HG02870 (cell line): ENCODE measurements around the gene ALG1L2.
"Not testable (repeated sequence)": the region's sequence is repeated elsewhere in the genome, so short reads cannot be mapped to it uniquely, and the experiment has no call there.

Experiments used
- ATAC-seq: cut with Tn5 transposase; IDR thresholded peaks from one replicate; pipeline ENCODE4 v1.9.1; 2021; ENCODE audit warnings: mild to moderate bottlenecking, moderate library complexity; ENCODE audit not compliant: unreplicated experiment

ALG1L2 gene

DNA sequence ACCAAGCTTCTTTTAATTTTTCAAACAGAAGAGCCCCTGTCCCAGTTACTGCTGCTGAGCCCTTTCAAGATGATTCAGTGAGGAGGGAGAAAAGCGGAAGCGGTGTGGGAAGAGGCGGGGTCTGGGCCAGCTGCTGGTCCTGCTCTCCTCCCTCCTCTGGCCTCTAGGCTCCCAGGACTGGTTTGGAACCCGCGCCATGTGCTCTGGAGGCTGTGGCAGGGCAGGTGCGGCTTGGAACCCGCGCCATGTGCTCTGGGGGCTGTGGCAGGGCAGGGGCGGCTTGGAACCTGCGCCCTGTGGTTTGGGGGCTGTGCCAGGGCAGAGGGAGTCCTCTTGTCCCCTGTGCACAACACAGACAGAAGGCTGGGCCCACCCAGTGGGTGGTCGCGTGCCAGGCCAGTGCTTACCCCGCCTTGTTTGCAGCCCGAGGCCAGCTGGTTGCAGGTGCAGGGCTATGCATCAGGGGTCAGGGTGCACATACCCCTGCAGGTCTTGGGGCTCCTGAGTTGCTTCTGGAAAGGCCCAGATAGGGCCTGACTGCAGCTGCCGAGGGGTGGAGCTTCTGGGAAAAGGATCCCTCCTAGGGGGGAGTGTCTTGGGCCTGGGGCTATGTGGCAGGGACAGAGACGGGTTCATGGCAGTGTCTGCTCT is 12.2 kb downstream of the ALG1L2 start:
- ATAC-seq: no peak

DNA sequence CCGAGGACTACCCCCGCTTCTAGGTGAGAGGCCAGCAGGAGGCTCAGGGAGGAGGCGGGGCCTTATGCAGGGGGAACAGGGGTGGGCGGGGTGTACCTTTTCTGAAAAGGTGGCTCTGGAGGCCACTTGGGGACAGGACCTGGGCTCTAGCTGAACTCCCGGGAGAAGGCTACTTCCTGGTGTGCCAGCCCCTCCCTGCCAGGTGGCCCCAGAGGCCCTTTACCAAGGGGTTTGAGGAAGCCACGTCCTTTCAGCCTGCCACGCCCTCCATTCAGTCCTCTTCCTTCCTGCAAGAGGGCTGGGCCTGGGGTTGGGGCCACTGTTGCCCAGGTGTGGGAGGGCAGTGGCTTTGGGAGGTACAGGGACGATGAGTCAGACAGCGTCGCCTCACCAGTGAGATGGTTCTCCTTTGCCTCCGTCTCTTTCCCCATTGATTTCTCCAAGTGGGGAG is 12.9 kb downstream of the ALG1L2 start:
- not testable (repeated sequence) for ATAC-seq

DNA sequence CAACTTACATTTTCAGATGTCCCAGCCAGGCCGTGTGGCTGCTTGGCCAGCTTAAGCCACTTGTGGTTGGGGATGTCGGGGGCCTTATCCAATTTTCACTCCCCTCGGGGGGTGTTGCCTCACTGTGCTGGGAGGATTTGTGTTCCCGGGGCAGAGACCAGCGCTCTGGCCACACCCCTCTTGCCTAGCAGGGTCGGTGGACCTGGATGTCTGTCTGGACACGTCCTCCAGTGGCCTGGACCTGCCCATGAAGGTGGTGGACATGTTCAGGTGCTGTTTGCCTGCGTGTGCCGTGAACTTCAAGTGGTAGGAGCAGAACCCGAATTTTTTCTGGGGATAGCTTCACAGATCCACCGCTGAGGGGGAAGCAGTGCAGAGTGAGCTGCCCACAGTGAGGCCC is 14.2 kb downstream of the ALG1L2 start:
- not testable (repeated sequence) for ATAC-seq

DNA sequence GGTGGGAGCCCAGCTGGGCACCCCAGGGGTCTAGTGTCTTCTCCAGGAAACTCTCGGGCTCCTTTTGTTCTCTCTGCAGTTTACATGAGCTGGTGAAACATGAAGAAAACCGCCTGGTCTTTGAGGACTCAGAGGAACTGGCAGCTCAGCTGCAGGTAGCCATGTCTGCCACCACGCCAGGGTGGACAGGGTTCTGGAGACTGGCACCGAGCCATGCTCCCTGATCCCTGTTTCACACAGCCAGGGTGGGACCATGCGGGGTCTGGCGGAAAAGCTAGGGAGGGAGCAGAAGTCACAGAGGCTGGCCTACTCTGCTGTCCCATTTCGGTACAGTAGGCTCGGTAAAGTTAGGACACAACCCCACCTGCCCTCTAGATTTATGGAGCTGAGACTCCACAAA is 15.5 kb downstream of the ALG1L2 start:
- not testable (repeated sequence) for ATAC-seq

DNA sequence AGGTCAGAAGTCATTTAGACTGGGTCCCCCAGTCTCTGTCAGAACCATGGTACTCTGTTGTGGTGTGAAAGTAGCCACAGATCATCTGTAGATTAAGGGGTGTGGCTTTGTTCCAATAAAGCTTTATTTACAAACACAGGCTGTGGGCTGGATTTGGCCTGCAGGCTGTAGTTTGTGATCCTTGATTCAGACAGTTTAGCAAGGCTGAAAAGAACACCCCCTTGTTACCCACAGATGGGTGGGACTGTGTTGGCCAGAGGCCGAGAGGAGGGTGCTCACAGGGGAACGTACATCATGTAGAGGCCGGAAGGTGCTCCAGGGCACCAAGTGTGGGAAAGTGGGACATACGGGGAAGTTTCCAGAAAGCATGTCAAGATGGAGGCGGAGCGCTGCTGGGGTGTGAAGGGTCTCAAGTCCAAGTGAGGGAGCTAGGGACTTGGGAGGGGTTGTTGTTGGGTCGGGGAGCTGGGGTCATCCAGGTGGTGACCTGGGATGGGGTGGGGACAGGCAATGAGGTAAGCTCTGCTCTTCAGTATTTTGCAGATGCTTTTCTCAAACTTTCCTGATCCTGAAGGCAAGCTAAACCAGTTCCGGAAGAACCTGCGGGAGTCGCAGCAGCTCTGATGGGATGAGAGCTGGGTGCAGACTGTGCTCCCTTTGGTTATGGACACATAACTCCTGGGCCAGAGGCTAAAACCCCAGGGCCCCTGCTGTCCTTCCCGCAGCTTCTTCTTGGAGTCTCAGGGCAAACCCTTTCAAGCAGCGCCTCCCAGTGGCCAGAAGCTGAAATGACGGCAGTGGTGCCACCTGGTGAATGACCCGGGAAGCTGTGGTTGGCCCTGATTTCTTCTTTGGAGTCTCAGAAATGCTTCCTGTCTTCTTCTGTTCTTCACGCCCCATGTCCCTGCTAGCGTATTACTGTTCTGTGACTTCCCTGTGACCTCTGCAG is 16.3 kb downstream of the ALG1L2 start:
- not testable (repeated sequence) for ATAC-seq

DNA sequence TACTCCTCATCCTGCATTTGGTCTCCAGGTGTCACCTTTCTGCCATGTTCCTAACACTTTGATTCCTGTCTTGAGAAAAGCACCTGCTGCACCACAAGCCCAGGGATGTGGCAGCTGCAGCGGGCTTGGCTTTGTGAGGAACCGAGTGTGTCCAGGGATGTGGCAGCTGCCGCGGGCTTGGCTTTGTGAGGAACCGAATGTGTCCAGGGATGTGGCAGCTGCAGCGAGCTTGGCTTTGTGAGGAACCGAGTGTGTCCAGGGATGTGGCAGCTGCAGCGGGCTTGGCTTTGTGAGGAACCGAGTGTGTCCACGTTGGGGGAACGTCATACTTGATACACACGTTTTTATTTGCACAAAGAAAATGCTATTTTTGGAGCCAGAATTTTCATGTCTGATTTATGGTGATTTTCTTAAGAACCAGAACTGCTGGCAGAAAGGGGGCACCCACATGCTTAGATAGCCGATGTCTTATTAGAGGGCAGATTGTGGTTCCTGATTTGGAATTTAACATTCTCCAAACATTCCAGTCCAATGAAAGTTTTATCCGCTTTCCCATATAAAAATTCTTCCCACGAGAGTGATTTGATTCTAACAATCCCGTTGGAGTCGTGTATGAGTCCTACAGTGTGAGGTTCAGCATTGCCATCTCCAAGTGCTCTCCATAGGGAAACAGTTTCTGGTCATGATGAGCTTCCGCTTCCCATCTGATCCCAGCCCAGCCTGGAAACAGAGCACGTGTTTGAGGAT is 17.2 kb downstream of the ALG1L2 start:
- not testable (repeated sequence) for ATAC-seq

DNA sequence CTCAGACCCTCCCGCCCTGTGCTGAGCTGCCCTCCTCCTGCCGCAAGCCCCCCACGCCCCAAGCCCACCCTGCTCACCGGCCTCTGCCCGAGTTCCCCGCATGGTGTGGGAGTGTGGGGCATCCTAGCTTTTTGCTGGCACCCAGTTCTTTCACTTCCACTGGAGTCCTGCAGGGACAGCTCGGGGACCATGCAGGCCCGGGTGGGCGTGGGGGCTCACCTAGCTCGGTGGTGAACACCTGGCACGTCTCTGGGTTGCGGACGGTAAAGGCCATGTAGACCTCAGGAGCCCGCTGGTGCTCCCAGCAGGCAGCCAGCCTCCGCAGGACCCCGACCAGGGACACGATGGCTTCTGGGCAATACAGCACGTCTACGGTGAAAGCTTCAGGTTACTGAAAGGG is 20.9 kb downstream of the ALG1L2 start:
- not testable (repeated sequence) for ATAC-seq

DNA sequence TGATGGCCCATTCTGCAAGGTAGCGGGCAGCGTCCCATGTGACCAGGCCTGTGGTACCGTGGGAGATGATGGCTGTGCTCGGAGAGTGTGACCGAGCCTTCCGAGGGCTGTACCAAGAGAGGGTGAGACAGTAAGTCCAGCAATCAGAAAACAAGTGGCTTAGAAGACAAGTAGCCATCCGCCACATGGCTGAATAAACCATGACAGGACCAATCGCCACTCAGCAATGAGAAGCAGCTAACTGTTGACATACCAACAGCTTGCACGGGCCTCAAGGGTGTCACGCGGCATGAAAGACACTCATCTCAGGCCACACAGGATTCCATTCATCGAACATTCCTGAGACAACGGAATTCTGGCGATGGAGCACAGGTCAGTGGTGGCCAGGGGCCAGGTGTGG is 22.6 kb downstream of the ALG1L2 start:
- ATAC-seq: not testable (repeated sequence)

DNA sequence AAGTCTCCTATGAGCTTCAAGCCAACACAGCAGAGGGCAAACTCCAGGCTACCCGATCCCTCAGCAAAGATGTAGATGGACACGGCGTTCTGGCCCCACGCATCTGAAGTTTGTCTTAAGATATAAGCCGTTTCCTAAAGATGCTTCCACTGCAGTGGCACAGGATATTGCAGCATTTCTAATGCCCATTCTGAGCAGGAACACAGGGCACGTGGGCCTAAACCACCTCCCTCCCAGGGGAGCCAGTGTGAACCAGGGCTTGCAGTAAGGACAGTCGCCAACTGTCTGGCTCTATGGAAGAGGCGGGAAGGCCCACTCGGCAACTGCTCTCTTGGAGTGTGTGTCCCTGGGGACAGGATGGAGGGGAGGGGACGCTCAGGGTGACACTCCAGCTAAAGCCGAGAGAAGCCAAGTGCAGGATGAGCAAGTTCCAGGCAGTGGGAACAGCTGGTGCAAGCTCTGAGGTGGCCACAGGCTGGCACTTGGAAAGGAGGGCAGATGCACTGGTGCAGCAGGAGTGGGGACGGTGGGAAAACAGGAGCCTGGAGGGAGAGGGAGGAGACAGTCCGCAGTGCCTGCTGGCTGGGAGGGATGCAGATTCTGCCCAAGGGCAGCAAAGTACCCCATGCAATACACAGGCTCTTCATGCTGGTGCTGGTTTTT is 25.8 kb downstream of the ALG1L2 start:
- ATAC-seq: not testable (repeated sequence)

DNA sequence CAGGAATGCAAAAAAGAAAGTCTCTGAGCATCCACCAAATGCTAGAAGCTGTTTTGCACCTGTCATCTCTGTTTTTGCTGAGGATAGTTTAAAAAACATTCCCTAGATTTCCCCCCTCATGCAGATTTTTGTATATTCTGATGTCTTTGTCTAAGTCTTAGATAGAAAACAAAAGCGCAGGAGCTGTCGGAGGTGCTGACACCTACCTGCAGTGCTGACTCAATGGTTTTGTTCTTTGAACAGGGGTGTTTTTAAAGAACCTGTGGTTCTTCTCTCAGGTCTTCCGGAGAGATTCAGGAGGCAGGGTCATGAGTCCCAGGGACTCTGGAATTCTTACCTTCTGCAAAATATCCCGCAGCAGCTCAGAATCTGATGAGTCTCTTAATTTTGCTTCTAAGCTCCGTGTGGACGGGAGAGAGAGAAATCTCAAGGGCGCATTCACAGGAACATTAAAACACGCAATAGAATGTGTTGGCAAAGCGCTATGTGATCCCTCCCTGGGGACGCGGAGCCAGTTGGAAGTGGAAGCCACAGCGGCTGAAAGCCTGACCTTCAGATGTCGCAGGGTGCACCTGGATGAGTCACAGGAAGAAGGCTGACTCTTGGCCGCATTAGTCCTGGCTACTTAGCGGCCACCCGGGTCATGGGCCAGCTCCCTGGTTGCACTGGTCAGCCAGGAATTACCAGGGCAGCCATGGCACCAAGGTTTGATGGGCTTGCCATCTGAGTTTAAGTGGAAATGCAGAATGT is 27.4 kb downstream of the ALG1L2 start:
- not testable (repeated sequence) for ATAC-seq

DNA sequence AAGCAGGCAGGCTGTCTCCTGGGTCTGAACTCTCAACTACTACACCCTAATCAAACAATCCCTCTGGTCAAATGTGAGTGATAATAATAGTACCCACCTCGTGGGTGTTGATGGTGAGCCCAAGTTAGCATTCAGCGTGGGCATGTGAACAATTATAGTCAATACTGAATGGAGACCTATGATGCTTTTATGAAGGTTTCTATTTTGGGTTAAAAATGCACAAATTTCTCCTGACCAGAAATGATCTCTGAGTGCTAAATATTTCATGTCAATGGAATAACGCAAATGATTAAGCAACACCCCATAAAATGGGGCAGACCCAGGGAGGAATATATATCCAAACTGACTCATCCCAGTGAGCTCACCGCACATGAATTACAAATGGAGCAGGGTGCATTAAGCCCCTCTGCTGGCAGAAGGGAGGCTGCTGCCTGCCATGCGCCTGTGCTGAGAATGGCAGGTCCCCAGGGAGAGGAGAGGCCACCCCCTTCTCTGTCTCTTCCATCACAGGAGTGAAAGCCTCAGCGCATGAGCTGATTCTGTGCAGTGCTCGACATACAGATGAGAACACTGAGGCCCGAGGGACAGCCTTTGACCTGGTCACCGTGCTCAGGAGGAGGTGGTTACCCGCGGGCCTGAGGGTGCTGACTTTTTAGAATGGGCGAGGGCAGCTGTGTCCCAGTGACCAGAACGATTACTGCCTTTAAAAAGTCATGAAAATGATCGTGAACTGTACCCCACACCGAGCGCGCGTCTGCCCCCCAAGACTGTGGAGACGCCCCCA is 28.9 kb downstream of the ALG1L2 start:
- not testable (repeated sequence) for ATAC-seq

DNA sequence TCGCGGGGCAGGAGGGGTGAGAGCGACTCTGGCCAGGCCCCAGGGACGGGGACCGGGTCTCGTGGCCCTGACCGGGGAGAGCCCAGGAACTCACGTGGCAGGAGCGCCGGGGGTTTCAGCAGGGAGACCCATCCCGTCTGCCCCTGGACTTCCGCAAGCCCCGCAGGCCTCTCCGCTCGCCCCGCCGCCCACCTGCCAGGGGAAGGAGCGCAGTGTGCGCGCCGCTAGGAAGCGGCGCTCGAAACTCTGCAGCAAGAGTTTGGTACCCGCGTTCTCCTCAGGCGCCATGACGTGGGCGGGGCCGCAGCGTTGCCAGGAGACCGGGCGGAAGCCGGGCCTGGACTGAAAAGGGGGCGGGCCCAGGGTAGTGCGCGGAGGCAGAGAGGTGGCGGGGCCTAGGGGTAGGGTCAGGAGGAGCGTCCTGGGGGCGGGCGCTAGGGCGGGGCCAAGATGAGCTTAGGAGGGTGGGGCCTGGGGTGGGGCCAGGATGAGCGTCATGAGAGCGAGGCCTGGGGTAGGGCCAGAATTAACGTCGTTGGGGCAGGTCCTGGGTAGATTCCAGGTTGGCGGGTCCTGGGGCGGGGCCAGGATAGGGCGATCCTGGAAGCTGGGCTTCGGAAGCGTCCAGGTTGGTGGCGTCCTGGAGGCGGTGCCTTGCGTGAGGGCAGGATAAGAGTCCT is 29.7 kb downstream of the ALG1L2 start:
- peak; percentile 98 for ATAC-seq

DNA sequence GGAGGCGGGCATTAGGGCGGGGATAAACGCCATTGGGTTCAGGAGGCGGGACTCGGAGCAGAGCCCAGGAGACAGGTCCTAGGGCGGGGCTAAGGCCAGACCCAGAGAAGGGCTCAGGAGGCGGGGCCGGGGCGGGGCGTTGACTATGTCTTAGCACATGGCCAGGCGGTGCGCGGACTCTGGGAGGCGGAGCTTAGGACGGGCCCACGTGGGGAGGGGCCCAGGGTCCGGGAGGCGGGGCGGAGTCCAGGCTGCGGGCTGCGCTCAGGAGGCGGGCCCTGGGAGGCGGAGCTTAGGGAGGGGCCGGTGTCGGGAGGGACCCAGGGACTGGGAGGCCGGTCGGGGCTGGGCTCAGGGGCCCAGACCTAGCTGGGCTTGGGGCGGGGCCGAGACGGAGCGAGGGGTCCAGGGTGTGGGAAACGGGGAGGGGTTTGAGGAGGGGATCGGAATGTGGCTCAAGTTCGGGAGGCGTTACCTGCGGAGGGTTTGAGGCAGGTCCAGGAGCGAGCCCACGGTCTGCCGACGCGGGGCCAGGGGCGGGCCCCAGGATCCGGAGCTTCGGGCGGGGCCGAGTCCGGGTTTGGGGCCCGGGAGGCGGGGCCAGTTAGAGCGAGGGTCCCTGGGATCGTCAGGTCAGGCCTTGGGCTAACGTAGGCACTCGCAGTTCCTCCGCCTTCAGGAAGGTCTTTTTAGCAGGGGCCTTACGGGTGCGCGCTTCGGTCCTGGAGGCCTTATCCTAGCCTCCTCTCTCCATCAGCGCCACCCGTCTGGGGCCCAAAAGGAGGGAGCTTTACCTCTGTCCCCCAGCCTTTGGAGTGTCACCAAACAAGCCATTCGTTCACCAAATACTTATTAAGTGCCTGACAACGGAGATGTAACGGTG is 30.5 kb downstream of the ALG1L2 start:
- ATAC-seq: peak; percentile 51

DNA sequence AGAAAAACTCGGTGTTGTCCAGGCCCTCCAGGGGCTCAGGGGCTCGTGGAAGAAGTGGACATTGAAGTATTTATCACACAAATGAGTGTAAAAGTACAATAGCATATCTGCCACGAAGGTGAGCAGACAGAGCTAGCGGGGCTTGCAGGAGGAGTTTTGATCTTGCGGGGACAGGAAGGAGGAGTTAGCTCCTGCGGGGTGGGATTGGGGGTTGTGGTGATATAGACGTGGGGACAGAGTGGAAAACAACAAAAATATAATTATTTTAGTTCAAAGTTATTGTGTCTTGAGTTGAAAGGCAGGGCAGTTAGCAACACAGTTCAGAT is 31.1 kb downstream of the ALG1L2 start:
- ATAC-seq: not testable (repeated sequence)

DNA sequence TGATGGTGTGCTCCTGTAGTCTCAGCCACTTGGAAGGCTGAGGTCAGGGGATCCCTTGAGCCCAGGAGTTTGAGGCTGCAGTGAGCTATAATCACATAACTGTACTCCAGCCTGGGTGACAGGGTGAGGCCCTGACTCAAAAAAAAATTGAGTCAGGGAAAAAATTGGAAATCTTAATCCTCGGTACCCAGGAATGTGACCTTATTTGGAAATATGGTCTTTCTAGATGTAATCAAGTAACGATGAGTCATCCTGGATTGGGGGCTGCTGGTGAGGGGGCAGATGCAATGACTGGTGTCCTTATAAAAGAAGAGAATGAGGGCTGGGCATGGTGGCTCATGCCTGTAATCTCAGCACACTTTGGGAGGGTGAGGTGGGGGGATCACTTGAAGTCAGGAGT is 33.8 kb downstream of the ALG1L2 start:
- not testable (repeated sequence) for ATAC-seq

DNA sequence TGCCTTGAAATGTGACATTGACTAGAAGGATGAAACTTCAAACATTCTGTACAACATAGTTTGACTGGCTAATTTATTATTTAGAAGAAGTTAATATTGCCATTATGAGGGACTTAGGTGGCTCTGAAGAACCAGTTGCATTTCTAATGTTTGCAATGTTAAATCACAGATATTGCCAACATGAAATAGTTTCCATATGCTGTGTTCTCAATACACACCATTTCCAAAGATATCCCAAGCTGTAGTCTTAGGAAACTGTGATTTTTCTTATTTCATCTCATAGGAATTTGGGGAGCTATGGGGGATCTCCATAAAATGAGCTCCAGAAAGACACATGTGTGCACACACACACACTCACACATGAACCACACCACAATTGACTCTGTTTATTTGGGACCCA is 36.3 kb downstream of the ALG1L2 start:
- ATAC-seq: no peak

DNA sequence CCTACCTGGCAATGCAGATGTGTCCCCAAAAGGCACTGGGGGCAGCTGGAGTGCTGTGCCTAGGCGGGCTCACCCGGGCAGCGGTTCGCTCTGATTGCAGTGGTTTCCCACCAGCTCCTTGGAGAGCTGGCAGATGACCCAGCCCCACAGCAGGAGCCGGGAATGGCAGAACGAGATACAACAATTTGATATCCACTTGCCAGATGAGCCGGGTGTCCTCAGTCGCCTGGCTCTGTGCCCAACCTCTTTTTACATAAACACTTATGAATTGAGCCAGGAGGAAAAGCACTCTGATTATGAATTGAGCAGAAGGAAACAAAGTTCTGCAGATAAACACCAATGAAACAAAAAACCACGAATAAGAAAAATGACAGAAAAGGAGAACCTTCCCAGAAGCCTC is 38.2 kb downstream of the ALG1L2 start:
- not testable (repeated sequence) for ATAC-seq

DNA sequence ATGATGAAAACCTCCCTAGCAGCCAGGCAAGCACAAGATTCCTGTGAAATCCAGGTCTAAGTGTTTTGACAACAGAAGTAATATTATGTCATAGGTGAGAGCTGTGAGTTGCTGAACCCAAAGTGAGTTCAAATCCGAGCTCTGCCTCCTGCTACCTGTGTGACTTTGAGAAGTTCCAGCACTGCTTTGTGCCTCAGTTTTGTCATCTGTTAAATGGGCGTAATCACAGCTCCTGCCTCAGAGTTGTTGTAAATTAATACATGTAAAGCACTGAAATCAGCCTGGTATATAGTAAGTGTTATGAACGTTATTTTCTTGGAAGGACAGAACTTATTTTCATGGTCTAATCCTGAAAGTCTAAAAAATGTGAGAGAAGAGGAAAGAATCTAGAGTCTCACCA is 38.7 kb downstream of the ALG1L2 start:
- not testable (repeated sequence) for ATAC-seq
